Spleen (tissue), 11 donors: Measurements from ENCODE around the gene HOXD12. TPM values are rescaled to one million over a fixed set of nuclear protein-coding genes. Genes with fewer than 3 reads are reported as not detected.

ENCODE experiments used
- DNase-seq: peaks from one replicate; pipeline ENCODE4 v3.0.0-alpha.2; 2020
- H3K27ac ChIP-seq, 8 donors: fragments of 200-600 bp; sonication (generic) in 7 of 8; 1 replicate in 4 of 8; 2 replicates in 4 of 8; pipeline versions ENCODE4 v1.5.0 to v1.8.0; 2016 to 2021; ENCODE audit warnings: inconsistent platforms in 4 of 8, mild to moderate bottlenecking in 4 of 8, moderate library complexity in 1 of 8
- H3K27me3 ChIP-seq, 7 donors: fragments of 200-600 bp; sonication (generic) in 6 of 7; replicated peaks in 1 of 7; 1 replicate in 4 of 7; 2 replicates in 3 of 7; pipeline versions ENCODE4 v1.5.0 to v1.8.0; 2016 to 2021; ENCODE audit warnings: inconsistent platforms in 3 of 7, mild to moderate bottlenecking in 1 of 7
- H3K36me3 ChIP-seq, 6 donors: fragments of 200-600 bp; sonication (generic) in 5 of 6; 1 replicate in 4 of 6; 2 replicates in 2 of 6; pipeline versions ENCODE4 v1.5.0 to v1.8.0; 2016 to 2021; ENCODE audit warnings: inconsistent platforms in 2 of 6
- H3K4me1 ChIP-seq, 6 donors: fragments of 200-600 bp; sonication (generic) in 5 of 6; 1 replicate in 3 of 6; 2 replicates in 3 of 6; pipeline versions ENCODE4 v1.5.0 to v1.8.0; 2016 to 2021; ENCODE audit warnings: inconsistent platforms in 3 of 6
- H3K4me3 ChIP-seq, 8 donors: fragments of 200-600 bp; sonication (generic) in 7 of 8; 1 replicate in 4 of 8; 2 replicates in 4 of 8; pipeline versions ENCODE4 v1.5.0 to v1.8.0; 2016 to 2021; ENCODE audit warnings: inconsistent platforms in 4 of 8, mild to moderate bottlenecking in 4 of 8, moderate library complexity in 2 of 8
- H3K9me3 ChIP-seq, 8 donors: fragments of 200-600 bp; sonication (generic) in 7 of 8; 1 replicate in 4 of 8; 2 replicates in 4 of 8; pipeline versions ENCODE4 v1.5.0 to v1.8.0; 2016 to 2021; ENCODE audit warnings: inconsistent platforms in 4 of 8
- POLR2A ChIP-seq, 3 donors: fragments of 450-650 bp; IDR thresholded peaks; one replicate each; pipeline ENCODE4 v1.5.1; 2017; ENCODE audit warnings: antibody characterized with exemption in 3 of 3, mild to moderate bottlenecking in 1 of 3
- POLR2AphosphoS5 ChIP-seq, 3 donors: sonication (generic); formaldehyde crosslinking; IDR thresholded peaks; one replicate each; pipeline ENCODE4 v1.5.1; 2017; ENCODE audit warnings: antibody characterized with exemption in 3 of 3
- WGBS, 5 donors: extraction: QIAGEN DNeasy Blood & Tissue Kit in 3 of 5; methylation state at CpG; one replicate each; pipeline versions ENCODE4 v1.1.5 to v1.1.7; 2013 to 2018; 5-methylcytosine and 5-hydroxymethylcytosine counted together
- intact Hi-C: fragments of 100-400 bp; cut with DNase I; formaldehyde crosslinking; loops from one replicate; pipeline ENCODE4 v1.15.0; 2023; ENCODE audit warnings: low total_unique reads
- polyA plus RNA-seq, 3 donors: library from polyadenylated mRNA; stranded (reverse); fragments of 200-250 nt; gene quantifications; one replicate each; pipeline ENCODE4 v1.2.1, GENCODE V29; 2013
- total RNA-seq, 7 donors: library from RNA; depleted of rRNA in 3 of 7; stranded (reverse); fragments of >200 nt in 3 of 7; fragmentation: NEBNext Ultra II Directional in 4 of 7; extraction: Animal tissue kit (Norgen Biotek cat#: 25700) in 4 of 7; gene quantifications; one replicate each; pipeline versions ENCODE4 v1.1.0 to v1.2.1, GENCODE V29; 2016 to 2021
- TF ChIP-seq, protein P1 (sequence below), 11 experiments: fragments of 200-600 bp in 7 of 11; fragments of 450-650 bp in 4 of 11; sonication (generic) in 4 of 11; IDR thresholded peaks in 8 of 11; conservative IDR thresholded peaks in 3 of 11; 1 replicate in 7 of 11; 2 replicates in 4 of 11; pipeline versions ENCODE4 v1.4.0 to v1.8.0; 2016 to 2021; ENCODE audit warnings: antibody characterized with exemption in 11 of 11, inconsistent platforms in 4 of 11, mild to moderate bottlenecking in 1 of 11
- donor health status: healthy with polysubstance abuse.
- donor health status: DM: no; HTN: no; CAD: no; lungs with moderate emphysema.
- donor health status: DM: no; HTN: no; CAD: no.
- donor health status: Bipolar disorder and iron deficiency.
- donor health status: healthy.
- donor health status: DM: no; HTN: no; CAD: no.
- donor health status: DM: yes; HTN: yes; CAD: no.

The HOXD12 gene
- total and polyA plus RNA-seq, 10 donors: not detected

DNA sequence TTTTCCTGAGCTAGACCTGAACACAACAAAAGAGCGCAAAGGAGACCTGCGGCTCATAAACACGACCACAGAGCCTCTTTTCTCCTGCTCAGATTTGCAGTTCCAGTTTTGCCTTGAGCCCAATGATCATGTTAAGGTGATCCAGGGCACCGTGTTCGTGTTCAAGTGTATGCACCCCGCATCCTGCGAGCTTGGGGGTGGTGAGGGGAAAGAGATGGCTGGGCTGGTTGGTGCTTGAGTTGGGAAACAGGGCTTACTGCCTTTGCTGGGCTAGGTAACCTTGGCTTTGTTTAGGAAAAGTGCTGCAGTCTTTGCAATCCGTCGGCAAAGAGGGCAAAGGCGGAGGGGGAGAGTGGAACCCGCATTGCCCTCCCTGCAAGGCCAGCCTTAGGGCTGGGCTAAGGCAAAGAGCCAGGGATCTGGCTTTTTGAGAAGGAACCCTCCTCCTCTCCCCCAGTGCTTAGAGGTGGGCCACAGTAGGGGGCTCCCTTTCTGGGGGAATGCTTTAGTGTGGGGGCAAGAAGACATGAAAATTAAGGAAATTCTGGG lies 18.3 kb downstream of the HOXD12 start:
- H3K36me3 ChIP-seq: no peaks in the 10 kb centered on the region
- peaks cover 6 to 100% (median 100%) of the 10 kb centered on the region in 7 donors for H3K27me3 ChIP-seq
- TF ChIP-seq, protein P1, sequence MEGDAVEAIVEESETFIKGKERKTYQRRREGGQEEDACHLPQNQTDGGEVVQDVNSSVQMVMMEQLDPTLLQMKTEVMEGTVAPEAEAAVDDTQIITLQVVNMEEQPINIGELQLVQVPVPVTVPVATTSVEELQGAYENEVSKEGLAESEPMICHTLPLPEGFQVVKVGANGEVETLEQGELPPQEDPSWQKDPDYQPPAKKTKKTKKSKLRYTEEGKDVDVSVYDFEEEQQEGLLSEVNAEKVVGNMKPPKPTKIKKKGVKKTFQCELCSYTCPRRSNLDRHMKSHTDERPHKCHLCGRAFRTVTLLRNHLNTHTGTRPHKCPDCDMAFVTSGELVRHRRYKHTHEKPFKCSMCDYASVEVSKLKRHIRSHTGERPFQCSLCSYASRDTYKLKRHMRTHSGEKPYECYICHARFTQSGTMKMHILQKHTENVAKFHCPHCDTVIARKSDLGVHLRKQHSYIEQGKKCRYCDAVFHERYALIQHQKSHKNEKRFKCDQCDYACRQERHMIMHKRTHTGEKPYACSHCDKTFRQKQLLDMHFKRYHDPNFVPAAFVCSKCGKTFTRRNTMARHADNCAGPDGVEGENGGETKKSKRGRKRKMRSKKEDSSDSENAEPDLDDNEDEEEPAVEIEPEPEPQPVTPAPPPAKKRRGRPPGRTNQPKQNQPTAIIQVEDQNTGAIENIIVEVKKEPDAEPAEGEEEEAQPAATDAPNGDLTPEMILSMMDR (IDR thresholded peaks at IDR 0.05 in 8 of 11, conservative IDR thresholded peaks at IDR 0.05 in 3 of 11): no peak
- TF ChIP-seq POLR2A (IDR thresholded peaks at IDR 0.05) (no peak), POLR2AphosphoS5 (IDR thresholded peaks at IDR 0.05) (no peak)
- H3K4me3 ChIP-seq: no peak overlapping the region
- intact Hi-C loops: loop anchor here (10.0 kb wide), 1 partner anchor 697 kb away; no protein-coding TSS in a partner anchor
- peaks cover 0 to 37% (median 19%) of the 10 kb centered on the region in 6 donors for H3K4me1 ChIP-seq
- 10 to 17% (median 14%) methylated on average over 11 of the region's 11 CpGs for whole genome bisulfite sequencing, 5 donors
- H3K27ac ChIP-seq: no peak overlapping the region
- no peak for DNase-seq
- H3K9me3 ChIP-seq: peaks cover 0 to 11% (median 0%) of the 10 kb centered on the region in 8 donors

- TF ChIP-seq, protein P1 (IDR thresholded peaks at IDR 0.05 in 8 of 11, conservative IDR thresholded peaks at IDR 0.05 in 3 of 11): peak in 4 of 11 experiments; percentile 17 to 36 (median 26)
- TF ChIP-seq POLR2A (IDR thresholded peaks at IDR 0.05) (no peak), POLR2AphosphoS5 (IDR thresholded peaks at IDR 0.05) (peak in 1 of 3 donors; percentile 12)
Measured at GRCh38 chr2:176118601-176119339, 19.2 kb downstream of the HOXD12 start.

DNA sequence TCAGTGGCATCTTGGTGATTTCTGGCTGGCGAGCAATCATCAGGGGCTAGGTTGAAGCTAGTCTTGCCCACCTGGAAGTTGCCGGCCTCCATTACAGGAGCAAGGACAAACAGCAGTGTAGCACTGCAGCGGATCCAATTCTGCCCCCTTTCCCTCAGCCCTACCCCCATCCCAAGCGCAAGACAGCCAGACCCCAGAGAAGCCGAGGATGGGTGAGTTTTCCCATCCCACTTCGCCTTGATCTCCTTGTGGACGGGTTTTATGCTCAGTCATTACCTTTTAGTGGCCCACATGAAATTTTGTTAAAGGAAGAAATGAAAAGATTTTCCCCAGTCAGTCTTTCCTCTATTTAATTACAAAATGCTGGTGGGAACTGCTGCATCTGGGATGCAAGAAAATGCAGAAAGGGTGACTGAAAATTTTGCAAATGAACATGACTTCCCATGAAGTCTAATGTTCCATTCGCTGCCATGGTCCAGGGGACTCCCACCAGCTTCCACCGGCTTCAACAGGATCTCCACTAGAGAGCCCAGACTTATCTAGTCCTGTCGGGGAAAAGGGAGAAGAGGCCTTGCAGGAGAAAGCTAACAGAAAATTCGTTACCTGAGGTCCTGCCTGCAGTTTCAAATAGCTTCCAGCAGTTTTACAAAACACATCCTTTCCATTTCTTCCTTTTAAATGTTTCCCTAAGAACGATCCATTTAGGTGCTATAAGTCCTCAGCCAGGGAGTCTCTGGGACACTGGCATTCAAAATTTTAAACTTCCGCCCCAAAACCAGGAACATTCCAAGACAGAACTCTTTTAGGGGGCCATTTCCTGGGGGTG lies 21.0 kb downstream of the HOXD12 start:
- peaks cover 13 to 100% (median 99%) of the 10 kb centered on the region in 7 donors for H3K27me3 ChIP-seq
- DNase-seq: no peak
- H3K36me3 ChIP-seq: no peaks in the 10 kb centered on the region
- peaks cover 0 to 50% (median 27%) of the 10 kb centered on the region in 6 donors for H3K4me1 ChIP-seq
- no peak overlapping the region for H3K27ac ChIP-seq
- TF ChIP-seq, protein P1 (IDR thresholded peaks at IDR 0.05 in 8 of 11, conservative IDR thresholded peaks at IDR 0.05 in 3 of 11): no peak
- TF ChIP-seq POLR2A (IDR thresholded peaks at IDR 0.05): no peak
- TF ChIP-seq POLR2AphosphoS5 (IDR thresholded peaks at IDR 0.05): no peak
- H3K4me3 ChIP-seq: no peak overlapping the region
- intact Hi-C loops: no loop called here
- peaks cover 0 to 11% (median 0%) of the 10 kb centered on the region in 8 donors for H3K9me3 ChIP-seq
- WGBS, 5 donors: 27 to 40% (median 29%) methylated on average over 13 of the region's 13 CpGs

More at GRCh38 chr2:176118601-176119339, 19.2 kb downstream of the HOXD12 start:
- H3K9me3 ChIP-seq: peaks cover 0 to 11% (median 0%) of the 10 kb centered on the region in 8 donors
- intact Hi-C loops: loop anchor here (10.0 kb wide), 1 partner anchor 696 kb away; no protein-coding TSS in a partner anchor
- H3K4me1 ChIP-seq: peaks cover 0 to 46% (median 25%) of the 10 kb centered on the region in 6 donors
- H3K4me3 ChIP-seq: peak overlapping the region in 1 of 8 donors; percentile 31
- H3K27ac ChIP-seq: no peak overlapping the region
- DNase-seq: no peak
- H3K36me3 ChIP-seq: no peaks in the 10 kb centered on the region
- WGBS, 5 donors: 11 to 17% (median 12%) methylated on average over 24 of the region's 24 CpGs
- H3K27me3 ChIP-seq: peaks cover 13 to 100% (median 100%) of the 10 kb centered on the region in 7 donors
